ENCODE results near the gene WASF3. TPM values are rescaled to one million over a fixed set of nuclear protein-coding genes. Genes with fewer than 3 reads are reported as not detected.
A peak's percentile ranks its signal among the peaks of the same experiment; 100 is the strongest.

WASF3 gene
- total RNA-seq, 1 donor from 2014 or later, result 106 TPM

DNA sequence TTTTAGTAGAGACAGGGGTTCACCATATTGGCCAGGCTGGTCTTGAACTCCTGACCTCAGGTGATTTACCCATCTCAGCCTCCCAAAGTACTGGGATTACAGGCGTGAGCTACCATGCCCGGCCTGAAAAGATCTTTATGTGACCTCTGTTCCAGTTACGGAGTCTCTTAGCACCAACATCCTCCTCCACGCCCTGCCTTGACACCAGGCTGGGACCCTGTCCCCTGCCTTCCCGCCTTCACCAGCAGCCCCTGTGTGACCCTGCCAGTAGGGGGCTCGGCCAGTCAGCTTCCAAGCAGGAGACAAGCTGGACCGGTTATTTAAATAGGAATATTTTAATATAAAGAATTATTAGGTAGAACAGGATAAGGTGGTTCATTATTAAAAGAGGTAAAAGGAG is 148.9 kb downstream of the WASF3 start:
- no peak overlapping the region for H3K27ac Mint-ChIP-seq
- no peaks in the 10 kb centered on the region for H3F3A ChIP-seq (ENCODE audit: low read depth)
- no peak for DNase-seq (ENCODE audit: low spot score)

DNA sequence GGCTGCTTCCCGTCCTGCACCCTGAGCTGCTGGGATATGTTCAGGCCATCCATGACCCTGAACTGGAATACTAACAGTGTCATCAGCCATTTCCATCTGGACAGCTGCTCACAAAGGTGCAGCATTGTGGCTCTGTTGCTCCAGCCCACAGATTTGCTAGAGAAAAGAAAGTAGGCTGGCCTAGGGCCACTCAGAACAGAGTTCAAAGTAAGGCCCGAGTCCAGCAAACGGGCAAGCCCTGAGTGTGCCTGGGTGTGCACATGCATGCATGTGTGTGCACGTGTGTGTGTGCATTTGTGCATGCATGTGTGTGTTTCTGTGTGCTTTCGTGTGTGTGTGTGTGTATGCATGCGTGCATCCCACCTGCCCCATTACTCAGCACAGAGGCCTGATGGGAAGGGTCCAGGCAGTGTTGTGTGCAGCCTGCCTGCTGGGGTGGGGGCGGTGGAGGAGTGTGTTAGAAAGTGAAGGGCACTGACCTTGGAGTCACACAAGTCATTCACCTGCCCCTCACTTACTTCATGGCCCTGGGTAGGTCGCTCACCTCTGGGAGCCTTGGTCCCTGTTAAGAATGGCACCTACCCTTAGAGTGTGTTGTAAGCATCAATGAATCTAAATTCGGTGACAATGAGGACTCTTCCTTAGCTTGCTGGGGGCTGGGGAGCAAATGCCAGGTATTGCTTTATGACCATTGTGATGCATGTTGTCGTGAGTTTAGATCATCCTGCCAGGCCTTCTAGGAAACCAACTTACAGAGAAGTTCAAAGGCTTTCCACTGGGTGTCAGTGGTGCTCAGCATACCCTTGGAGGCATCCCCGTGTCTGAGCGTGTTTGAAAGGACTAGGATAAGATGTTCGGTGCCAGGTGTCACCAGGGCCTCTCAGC is 149.9 kb downstream of the WASF3 start:
- peaks cover 2% of the 10 kb centered on the region for H3K9me3 Mint-ChIP-seq
- H3F3A ChIP-seq (ENCODE audit: low read depth), result no peaks in the 10 kb centered on the region
- no peak overlapping the region for H3K27ac ChIP-seq
- H3K4me2 ChIP-seq, result no peak overlapping the region
- H3K4me1 Mint-ChIP-seq, result no peaks in the 10 kb centered on the region
- no peaks in the 10 kb centered on the region for H4K20me1 ChIP-seq (ENCODE audit: low read depth)
- H3K4me3 Mint-ChIP-seq, result no peak overlapping the region
- H3K27ac Mint-ChIP-seq, result no peak overlapping the region
- no peak overlapping the region for H3K9ac ChIP-seq
- H3K79me2 ChIP-seq (ENCODE audit: low read depth), result no peaks in the 10 kb centered on the region
- H3K36me3 ChIP-seq, result peaks cover 4% of the 10 kb centered on the region
- TF ChIP-seq EZH2 (IDR thresholded peaks at IDR 0.05) (no peak), EZH2phosphoT487 (IDR thresholded peaks at IDR 0.05) (no peak)
- TF ChIP-seq, protein P1, sequence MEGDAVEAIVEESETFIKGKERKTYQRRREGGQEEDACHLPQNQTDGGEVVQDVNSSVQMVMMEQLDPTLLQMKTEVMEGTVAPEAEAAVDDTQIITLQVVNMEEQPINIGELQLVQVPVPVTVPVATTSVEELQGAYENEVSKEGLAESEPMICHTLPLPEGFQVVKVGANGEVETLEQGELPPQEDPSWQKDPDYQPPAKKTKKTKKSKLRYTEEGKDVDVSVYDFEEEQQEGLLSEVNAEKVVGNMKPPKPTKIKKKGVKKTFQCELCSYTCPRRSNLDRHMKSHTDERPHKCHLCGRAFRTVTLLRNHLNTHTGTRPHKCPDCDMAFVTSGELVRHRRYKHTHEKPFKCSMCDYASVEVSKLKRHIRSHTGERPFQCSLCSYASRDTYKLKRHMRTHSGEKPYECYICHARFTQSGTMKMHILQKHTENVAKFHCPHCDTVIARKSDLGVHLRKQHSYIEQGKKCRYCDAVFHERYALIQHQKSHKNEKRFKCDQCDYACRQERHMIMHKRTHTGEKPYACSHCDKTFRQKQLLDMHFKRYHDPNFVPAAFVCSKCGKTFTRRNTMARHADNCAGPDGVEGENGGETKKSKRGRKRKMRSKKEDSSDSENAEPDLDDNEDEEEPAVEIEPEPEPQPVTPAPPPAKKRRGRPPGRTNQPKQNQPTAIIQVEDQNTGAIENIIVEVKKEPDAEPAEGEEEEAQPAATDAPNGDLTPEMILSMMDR (IDR thresholded peaks at IDR 0.05), result peak; percentile 70
- no peak overlapping the region for H3K4me3 ChIP-seq
- H3K27me3 ChIP-seq, result no peaks in the 10 kb centered on the region
- H3K9me3 ChIP-seq (ENCODE audit: low read depth), result peaks cover 2% of the 10 kb centered on the region
- H3K36me3 Mint-ChIP-seq, result no peaks in the 10 kb centered on the region
- H3K4me1 ChIP-seq, result no peaks in the 10 kb centered on the region
- DNase-seq (ENCODE audit: low spot score), result peak; percentile 76
- H3K27me3 Mint-ChIP-seq (ENCODE audit: insufficient read depth, low read depth), result peaks cover 2% of the 10 kb centered on the region
- H2AFZ ChIP-seq (replicated peaks), result no peak overlapping the region

More for the DNA sequence above, 148.9 kb downstream of the WASF3 start:
- no peaks in the 10 kb centered on the region for H3K4me1 ChIP-seq
- H3K4me2 ChIP-seq, result no peak overlapping the region
- H3K9me3 Mint-ChIP-seq, result no peaks in the 10 kb centered on the region
- H3K9me3 ChIP-seq (ENCODE audit: low read depth), result peaks cover 6% of the 10 kb centered on the region
- no peak overlapping the region for H3K9ac ChIP-seq
- no peaks in the 10 kb centered on the region for H4K20me1 ChIP-seq (ENCODE audit: low read depth)
- no peak overlapping the region for H3K4me3 ChIP-seq
- H3K79me2 ChIP-seq (ENCODE audit: low read depth), result no peaks in the 10 kb centered on the region
- peaks cover 6% of the 10 kb centered on the region for H3K36me3 ChIP-seq
- H3K27ac ChIP-seq, result no peak overlapping the region
- H3K27me3 Mint-ChIP-seq (ENCODE audit: insufficient read depth, low read depth), result peaks cover 2% of the 10 kb centered on the region
- no peaks in the 10 kb centered on the region for H3K27me3 ChIP-seq
- H3K4me1 Mint-ChIP-seq, result no peaks in the 10 kb centered on the region
- H2AFZ ChIP-seq (replicated peaks), result no peak overlapping the region
- TF ChIP-seq EZH2phosphoT487 (IDR thresholded peaks at IDR 0.05), result no peak
- no peak for TF ChIP-seq EZH2 (IDR thresholded peaks at IDR 0.05)
- TF ChIP-seq, protein P1 (IDR thresholded peaks at IDR 0.05), result peak; percentile 23
- no peak overlapping the region for H3K4me3 Mint-ChIP-seq
- no peaks in the 10 kb centered on the region for H3K36me3 Mint-ChIP-seq

DNA sequence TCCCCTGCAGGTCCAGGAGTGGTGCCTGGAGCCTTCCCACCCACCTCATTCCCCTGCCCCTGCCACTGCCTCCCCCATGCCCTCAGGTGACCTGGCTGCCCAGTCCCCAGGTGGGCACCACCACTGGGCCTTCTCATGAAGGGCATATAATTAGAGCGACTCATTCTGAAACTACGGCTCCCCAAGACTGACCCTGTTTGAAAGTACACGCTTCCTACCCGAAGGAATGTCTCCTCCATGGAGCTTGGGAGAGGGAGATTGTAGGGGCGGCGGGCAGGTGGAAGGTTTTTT is 150.5 kb downstream of the WASF3 start:
- DNase-seq (ENCODE audit: low spot score), result no peak
- Histone ChIP-seq H3K4me1 (no peaks in the 10 kb centered on the region), H4K20me1 (ENCODE audit: low read depth) (no peaks in the 10 kb centered on the region), H3K27me3 (no peaks in the 10 kb centered on the region), H3K4me3 (no peak overlapping the region), H3F3A (ENCODE audit: low read depth) (no peaks in the 10 kb centered on the region), H3K9ac (no peak overlapping the region), H3K4me2 (no peak overlapping the region), H3K9me3 (ENCODE audit: low read depth) (no peaks in the 10 kb centered on the region), H3K79me2 (ENCODE audit: low read depth) (no peaks in the 10 kb centered on the region), H2AFZ (replicated peaks) (no peak overlapping the region), H3K27ac (no peak overlapping the region), H3K36me3 (no peaks in the 10 kb centered on the region)
- peaks cover 3% of the 10 kb centered on the region for H3K27me3 Mint-ChIP-seq (ENCODE audit: insufficient read depth, low read depth)
- no peak for TF ChIP-seq EZH2 (IDR thresholded peaks at IDR 0.05)
- TF ChIP-seq EZH2phosphoT487 (IDR thresholded peaks at IDR 0.05), result no peak
- TF ChIP-seq, protein P1 (IDR thresholded peaks at IDR 0.05), result no peak
- no peak overlapping the region for H3K27ac Mint-ChIP-seq
- no peaks in the 10 kb centered on the region for H3K36me3 Mint-ChIP-seq
- H3K4me3 Mint-ChIP-seq, result no peak overlapping the region
- H3K9me3 Mint-ChIP-seq, result peaks cover 8% of the 10 kb centered on the region
- no peaks in the 10 kb centered on the region for H3K4me1 Mint-ChIP-seq
